Mesenchymal stem cell (in vitro differentiated cells and primary cell): ENCODE measurements around the gene GPN1.
"Not testable (repeated sequence)": the region's sequence is repeated elsewhere in the genome, so short reads cannot be mapped to it uniquely, and the experiment has no call there.

Source experiments
- DNase-seq: peaks from one replicate; pipeline ENCODE4 v3.0.0-alpha.2; 2013
- H2AFZ ChIP-seq: one replicate; pipeline ENCODE4 v1.6.1; 2013; ENCODE audit warnings: low read depth, mild to moderate bottlenecking, control low read depth, inconsistent platforms, low read length, moderate library complexity
- H2AK5ac ChIP-seq: 2 replicates; pipeline ENCODE4 v1.6.1; 2013; ENCODE audit warnings: low read length, moderate library complexity, mild to moderate bottlenecking, inconsistent platforms; ENCODE audit not compliant: severe bottlenecking
- H2BK120ac ChIP-seq: one replicate; pipeline ENCODE4 v1.6.1; 2013; ENCODE audit warnings: low read depth, mild to moderate bottlenecking, inconsistent platforms, low read length, moderate library complexity
- H2BK12ac ChIP-seq, 2 experiments: one replicate each; pipeline ENCODE4 v1.6.1; 2013; ENCODE audit warnings: inconsistent platforms in 2 of 2, low read length in 2 of 2, mild to moderate bottlenecking in 2 of 2, moderate library complexity in 2 of 2, control low read depth in 1 of 2
- H2BK15ac ChIP-seq: one replicate; pipeline ENCODE4 v1.6.1; 2013; ENCODE audit warnings: mild to moderate bottlenecking, low read depth, inconsistent platforms; ENCODE audit not compliant: poor library complexity, severe bottlenecking
- H2BK5ac ChIP-seq: 2 replicates; pipeline ENCODE4 v1.6.1; 2013; ENCODE audit warnings: low read depth, mild to moderate bottlenecking, low read length, control low read depth, inconsistent platforms; ENCODE audit not compliant: poor library complexity, severe bottlenecking
- H3K14ac ChIP-seq, 2 experiments: one replicate each; pipeline ENCODE4 v1.6.1; 2013; ENCODE audit warnings: inconsistent platforms in 2 of 2, low read length in 2 of 2, control low read depth in 1 of 2, mild to moderate bottlenecking in 1 of 2, moderate library complexity in 1 of 2
- H3K18ac ChIP-seq, 2 experiments: one replicate each; pipeline ENCODE4 v1.6.1; 2013; ENCODE audit warnings: inconsistent platforms in 2 of 2, low read length in 2 of 2, control low read depth in 1 of 2, low read depth in 1 of 2, mild to moderate bottlenecking in 1 of 2
- H3K23ac ChIP-seq, 2 experiments: one replicate each; pipeline ENCODE4 v1.6.1; 2013; ENCODE audit warnings: inconsistent platforms in 2 of 2, low read length in 2 of 2, mild to moderate bottlenecking in 2 of 2, moderate library complexity in 2 of 2, control low read depth in 1 of 2
- H3K27ac ChIP-seq: 2 replicates; pipeline ENCODE4 v1.5.1; 2013; ENCODE audit warnings: mild to moderate bottlenecking, moderate library complexity, low read length, control low read depth, inconsistent platforms; ENCODE audit not compliant: poor library complexity, severe bottlenecking
- H3K27me3 ChIP-seq, 2 experiments: 2 replicates each; pipeline versions ENCODE4 v1.6.1 to v1.7.0; 2013; ENCODE audit warnings: low read length in 2 of 2, mild to moderate bottlenecking in 2 of 2, moderate library complexity in 2 of 2, control low read depth in 1 of 2, inconsistent platforms in 1 of 2; ENCODE audit not compliant: control insufficient read depth in 1 of 2, insufficient read depth in 1 of 2
- H3K36me3 ChIP-seq, 2 experiments: 2 replicates each; pipeline versions ENCODE4 v1.6.1 to v1.7.0; 2013; ENCODE audit warnings: low read length in 2 of 2, control low read depth in 1 of 2, inconsistent platforms in 1 of 2, low read depth in 1 of 2, mild to moderate bottlenecking in 1 of 2; ENCODE audit not compliant: insufficient read depth in 2 of 2, control insufficient read depth in 1 of 2
- H3K4ac ChIP-seq, 2 experiments: one replicate each; pipeline ENCODE4 v1.6.1; 2013; ENCODE audit warnings: inconsistent platforms in 2 of 2, low read length in 2 of 2, mild to moderate bottlenecking in 2 of 2, moderate library complexity in 2 of 2, control low read depth in 1 of 2, low read depth in 1 of 2
- H3K4me1 ChIP-seq: 2 replicates; pipeline ENCODE4 v1.6.1; 2013; ENCODE audit warnings: low read depth, low read length, control low read depth; ENCODE audit not compliant: control insufficient read depth, insufficient read depth
- H3K4me2 ChIP-seq: 2 replicates; pipeline ENCODE4 v1.6.1; 2013; ENCODE audit warnings: low read length, mild to moderate bottlenecking, inconsistent platforms; ENCODE audit not compliant: poor library complexity, severe bottlenecking
- H3K4me3 ChIP-seq, 2 experiments: 2 replicates each; pipeline versions ENCODE4 v1.5.1 to v1.7.0; 2013; ENCODE audit warnings: low read length in 2 of 2, mild to moderate bottlenecking in 2 of 2, control low read depth in 1 of 2, low read depth in 1 of 2; ENCODE audit not compliant: insufficient read depth in 1 of 2
- H3K79me1 ChIP-seq: replicated peaks from 2 replicates; pipeline ENCODE4 v1.6.1; 2013; ENCODE audit warnings: mild to moderate bottlenecking, control low read depth, low read length, inconsistent platforms; ENCODE audit not compliant: poor library complexity, severe bottlenecking
- H3K9ac ChIP-seq: 2 replicates; pipeline ENCODE4 v1.7.0; 2013; ENCODE audit warnings: mild to moderate bottlenecking, low read length, moderate library complexity
- H3K9me3 ChIP-seq: 2 replicates; pipeline ENCODE4 v1.7.0; 2013; ENCODE audit warnings: mild to moderate bottlenecking, low read length; ENCODE audit not compliant: control insufficient read depth
- H4K8ac ChIP-seq: one replicate; pipeline ENCODE4 v1.6.1; 2013; ENCODE audit warnings: inconsistent platforms, mild to moderate bottlenecking, low read length, moderate library complexity
- H4K91ac ChIP-seq: one replicate; pipeline ENCODE4 v1.6.1; 2013; ENCODE audit warnings: mild to moderate bottlenecking, low read length, inconsistent platforms
- WGBS: methylation state at CpG from one replicate; pipeline ENCODE4 v1.1.7; 2013; ENCODE audit warnings: mixed read lengths; 5-methylcytosine and 5-hydroxymethylcytosine counted together

The GPN1 gene

GRCh38 chr2:27680571-27680970 is 51.7 kb downstream of the GPN1 start:
- DNase-seq: no peak
- H3K14ac ChIP-seq: no peak overlapping the region
- peaks cover 5% of the 10 kb centered on the region for H3K4me1 ChIP-seq
- H3K4me3 ChIP-seq: no peak overlapping the region
- H4K91ac ChIP-seq: no peak overlapping the region
- H3K23ac ChIP-seq: no peak overlapping the region
- no peak overlapping the region for H2BK12ac ChIP-seq
- H3K27me3 ChIP-seq: no peaks in the 10 kb centered on the region
- no peak overlapping the region for H2BK15ac ChIP-seq
- no peaks in the 10 kb centered on the region for H3K9me3 ChIP-seq
- H3K4ac ChIP-seq: no peak overlapping the region
- no peak overlapping the region for H4K8ac ChIP-seq
- peak overlapping the region; percentile 85 for H3K27ac ChIP-seq
- no peak overlapping the region for H2BK120ac ChIP-seq
- H2AK5ac ChIP-seq: peak overlapping the region; percentile 8
- peak overlapping the region; percentile 87 for H3K9ac ChIP-seq
- 95% methylated on average over 2 of the region's 2 CpGs for WGBS
- H3K36me3 ChIP-seq: peaks cover 18 to 67% of the 10 kb centered on the region in 2 experiments
- H3K79me1 ChIP-seq: peaks cover 7% of the 10 kb centered on the region
- H3K4me2 ChIP-seq: no peak overlapping the region
- no peak overlapping the region for H3K18ac ChIP-seq
- no peak overlapping the region for H2BK5ac ChIP-seq
- no peak overlapping the region for H2AFZ ChIP-seq

- Histone ChIP-seq H3K4me3 (peak overlapping the region in 1 of 2 experiments; percentile 27), H2BK15ac (no peak overlapping the region), H3K27me3 (no peaks in the 10 kb centered on the region), H3K36me3 (peaks cover 16 to 67% of the 10 kb centered on the region in 2 experiments), H2BK120ac (peak overlapping the region; percentile 52), H3K18ac (peak overlapping the region in 1 of 2 experiments; percentile 42), H3K27ac (peak overlapping the region; percentile 85), H3K4me2 (no peak overlapping the region), H2BK12ac (no peak overlapping the region), H4K8ac (no peak overlapping the region), H2BK5ac (peak overlapping the region; percentile 89), H3K79me1 (peaks cover 7% of the 10 kb centered on the region), H4K91ac (no peak overlapping the region), H3K4ac (no peak overlapping the region), H3K9ac (peak overlapping the region; percentile 87), H3K9me3 (no peaks in the 10 kb centered on the region), H3K14ac (no peak overlapping the region), H3K23ac (no peak overlapping the region), H2AK5ac (peak overlapping the region; percentile 87), H3K4me1 (peaks cover 5% of the 10 kb centered on the region), H2AFZ (no peak overlapping the region)
- peak; percentile 77 for DNase-seq
- 89% methylated on average over 1 of the region's 1 CpG for WGBS
Observed at GRCh38 chr2:27681841-27682240, 53.0 kb downstream of the GPN1 start.

GRCh38 chr2:27682334-27682771 is 53.5 kb downstream of the GPN1 start:
- Histone ChIP-seq H3K36me3 (peaks cover 15 to 66% of the 10 kb centered on the region in 2 experiments), H3K27ac (peak overlapping the region; percentile 89), H2AK5ac (peak overlapping the region; percentile 83), H3K9ac (peak overlapping the region; percentile 87)
- 51% methylated on average over 7 of the region's 7 CpGs for WGBS
- H3K4me1 ChIP-seq, H2BK15ac ChIP-seq, H3K9me3 ChIP-seq, H2BK12ac ChIP-seq, H3K4me2 ChIP-seq, H3K27me3 ChIP-seq, H2BK5ac ChIP-seq, H3K4ac ChIP-seq, H3K4me3 ChIP-seq, H4K8ac ChIP-seq, H3K79me1 ChIP-seq, H3K23ac ChIP-seq, H3K14ac ChIP-seq, H4K91ac ChIP-seq, H2AFZ ChIP-seq, H2BK120ac ChIP-seq, H3K18ac ChIP-seq: not testable (repeated sequence)
- DNase-seq: peak; percentile 89

GRCh38 chr2:27683390-27684071 is 54.7 kb downstream of the GPN1 start:
- no peak overlapping the region for H2AFZ ChIP-seq
- H2BK12ac ChIP-seq: peak overlapping the region in 1 of 2 experiments; percentile 90
- WGBS: 12% methylated on average over 3 of the region's 9 CpGs
- H2BK120ac ChIP-seq: no peak overlapping the region
- H3K79me1 ChIP-seq: peaks cover 7% of the 10 kb centered on the region
- H3K27ac ChIP-seq: peak overlapping the region; percentile 46
- H4K8ac ChIP-seq: no peak overlapping the region
- peak overlapping the region; percentile 99 for H2AK5ac ChIP-seq
- no peaks in the 10 kb centered on the region for H3K9me3 ChIP-seq
- H3K36me3 ChIP-seq: peaks cover 15 to 65% of the 10 kb centered on the region in 2 experiments
- H3K14ac ChIP-seq: no peak overlapping the region
- no peak overlapping the region for H2BK15ac ChIP-seq
- DNase-seq: peak; percentile 90
- H3K4me3 ChIP-seq: no peak overlapping the region
- H3K4me1 ChIP-seq: peaks cover 5% of the 10 kb centered on the region
- no peak overlapping the region for H3K4me2 ChIP-seq
- no peak overlapping the region for H2BK5ac ChIP-seq
- H3K23ac ChIP-seq: no peak overlapping the region
- H3K9ac ChIP-seq: peak overlapping the region; percentile 87
- H3K18ac ChIP-seq: no peak overlapping the region
- H3K27me3 ChIP-seq: no peaks in the 10 kb centered on the region
- H3K4ac ChIP-seq: no peak overlapping the region
- H4K91ac ChIP-seq: no peak overlapping the region
